NCI-H82 (cell line): ENCODE data around the gene ADCY9.

Experiments used
- DNase-seq: peaks from one replicate; lab custom pipeline; 2025; lab: John Stamatoyannopoulos, UW

ADCY9 gene

GRCh38 chr16:4028144-4028543, 88.1 kb downstream of the ADCY9 start:
- DNase-seq: no peak

GRCh38 chr16:4026854-4027253, 89.4 kb downstream of the ADCY9 start:
- no peak for DNase-seq

- no peak for DNase-seq
Measured at GRCh38 chr16:4025428-4025827, 90.8 kb downstream of the ADCY9 start.

- no peak for DNase-seq
Measured at GRCh38 chr16:4021916-4022315, 94.3 kb downstream of the ADCY9 start.

- DNase-seq: peak; percentile 17
Measured at GRCh38 chr16:4021070-4021779, 95.0 kb downstream of the ADCY9 start.

GRCh38 chr16:4019371-4019791, 96.9 kb downstream of the ADCY9 start:
- no peak for DNase-seq

- no peak for DNase-seq
Measured at GRCh38 chr16:4018391-4018790, 97.9 kb downstream of the ADCY9 start.

- no peak for DNase-seq
Measured at GRCh38 chr16:4017807-4018206, 98.4 kb downstream of the ADCY9 start.

- DNase-seq: no peak
Measured at GRCh38 chr16:4016658-4017057, 99.6 kb downstream of the ADCY9 start.

- DNase-seq: no peak
Measured at GRCh38 chr16:4016005-4016352, 100.3 kb downstream of the ADCY9 start.

GRCh38 chr16:4015275-4016004, 100.8 kb downstream of the ADCY9 start:
- no peak for DNase-seq

GRCh38 chr16:4011940-4012629, 104.2 kb downstream of the ADCY9 start:
- no peak for DNase-seq

GRCh38 chr16:4011225-4011939, 104.9 kb downstream of the ADCY9 start:
- peak; percentile 35 for DNase-seq

GRCh38 chr16:4010225-4011158, 105.8 kb downstream of the ADCY9 start:
- no peak for DNase-seq

GRCh38 chr16:4009177-4009576, 107.1 kb downstream of the ADCY9 start:
- no peak for DNase-seq

GRCh38 chr16:4008116-4008515, 108.1 kb downstream of the ADCY9 start:
- no peak for DNase-seq

- no peak for DNase-seq
Measured at GRCh38 chr16:4006397-4006999, 109.7 kb downstream of the ADCY9 start.

GRCh38 chr16:4005731-4006130, 110.5 kb downstream of the ADCY9 start:
- no peak for DNase-seq

GRCh38 chr16:4005281-4005680, 111.0 kb downstream of the ADCY9 start:
- DNase-seq: no peak

- DNase-seq: no peak
Measured at GRCh38 chr16:4004206-4004605, 112.0 kb downstream of the ADCY9 start.

GRCh38 chr16:4003576-4003975, 112.7 kb downstream of the ADCY9 start:
- no peak for DNase-seq
